ENCODE data around the gene SLC20A1.

DNA sequence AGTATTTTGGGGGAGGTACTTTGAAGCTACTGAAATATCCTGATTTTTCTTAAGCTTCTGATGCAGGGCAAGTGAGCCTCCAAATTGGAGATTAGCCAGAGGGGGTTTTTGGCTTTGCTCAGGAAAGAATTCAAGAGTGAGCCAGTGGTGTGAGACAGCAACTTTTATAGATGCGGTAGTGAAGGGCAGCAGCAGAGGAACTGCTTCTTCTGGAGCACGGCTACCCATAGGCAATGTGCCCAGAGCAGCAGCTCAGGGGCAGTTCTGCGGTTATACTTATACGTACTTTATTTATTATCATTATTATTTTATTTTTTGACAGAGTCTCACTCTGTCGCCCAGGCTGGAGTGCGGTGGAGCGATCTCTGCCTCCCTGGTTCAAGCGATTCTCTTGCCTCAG, 55.3 kb downstream of the SLC20A1 start:
- TF ChIP-seq, protein P1, sequence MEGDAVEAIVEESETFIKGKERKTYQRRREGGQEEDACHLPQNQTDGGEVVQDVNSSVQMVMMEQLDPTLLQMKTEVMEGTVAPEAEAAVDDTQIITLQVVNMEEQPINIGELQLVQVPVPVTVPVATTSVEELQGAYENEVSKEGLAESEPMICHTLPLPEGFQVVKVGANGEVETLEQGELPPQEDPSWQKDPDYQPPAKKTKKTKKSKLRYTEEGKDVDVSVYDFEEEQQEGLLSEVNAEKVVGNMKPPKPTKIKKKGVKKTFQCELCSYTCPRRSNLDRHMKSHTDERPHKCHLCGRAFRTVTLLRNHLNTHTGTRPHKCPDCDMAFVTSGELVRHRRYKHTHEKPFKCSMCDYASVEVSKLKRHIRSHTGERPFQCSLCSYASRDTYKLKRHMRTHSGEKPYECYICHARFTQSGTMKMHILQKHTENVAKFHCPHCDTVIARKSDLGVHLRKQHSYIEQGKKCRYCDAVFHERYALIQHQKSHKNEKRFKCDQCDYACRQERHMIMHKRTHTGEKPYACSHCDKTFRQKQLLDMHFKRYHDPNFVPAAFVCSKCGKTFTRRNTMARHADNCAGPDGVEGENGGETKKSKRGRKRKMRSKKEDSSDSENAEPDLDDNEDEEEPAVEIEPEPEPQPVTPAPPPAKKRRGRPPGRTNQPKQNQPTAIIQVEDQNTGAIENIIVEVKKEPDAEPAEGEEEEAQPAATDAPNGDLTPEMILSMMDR (IDR thresholded peaks at IDR 0.05), result no peak
- TF ChIP-seq POLR2A (IDR thresholded peaks at IDR 0.05), result no peak
- TF ChIP-seq POLR2AphosphoS5 (IDR thresholded peaks at IDR 0.05), result no peak

All from prostate gland (tissue), 2 donors.